Measurements from ENCODE around the gene CYB561D1. TPM values are rescaled to one million over a fixed set of nuclear protein-coding genes. Genes with fewer than 3 reads are reported as not detected.
A peak's percentile ranks its signal among the peaks of the same experiment; 100 is the strongest.
"Not testable (repeated sequence)": the region's sequence is repeated elsewhere in the genome, so short reads cannot be mapped to it uniquely, and the experiment has no call there.

CYB561D1 gene, protein sequence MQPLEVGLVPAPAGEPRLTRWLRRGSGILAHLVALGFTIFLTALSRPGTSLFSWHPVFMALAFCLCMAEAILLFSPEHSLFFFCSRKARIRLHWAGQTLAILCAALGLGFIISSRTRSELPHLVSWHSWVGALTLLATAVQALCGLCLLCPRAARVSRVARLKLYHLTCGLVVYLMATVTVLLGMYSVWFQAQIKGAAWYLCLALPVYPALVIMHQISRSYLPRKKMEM
- 11.3 and 13.1 TPM in 2 replicates for total RNA-seq

DNA sequence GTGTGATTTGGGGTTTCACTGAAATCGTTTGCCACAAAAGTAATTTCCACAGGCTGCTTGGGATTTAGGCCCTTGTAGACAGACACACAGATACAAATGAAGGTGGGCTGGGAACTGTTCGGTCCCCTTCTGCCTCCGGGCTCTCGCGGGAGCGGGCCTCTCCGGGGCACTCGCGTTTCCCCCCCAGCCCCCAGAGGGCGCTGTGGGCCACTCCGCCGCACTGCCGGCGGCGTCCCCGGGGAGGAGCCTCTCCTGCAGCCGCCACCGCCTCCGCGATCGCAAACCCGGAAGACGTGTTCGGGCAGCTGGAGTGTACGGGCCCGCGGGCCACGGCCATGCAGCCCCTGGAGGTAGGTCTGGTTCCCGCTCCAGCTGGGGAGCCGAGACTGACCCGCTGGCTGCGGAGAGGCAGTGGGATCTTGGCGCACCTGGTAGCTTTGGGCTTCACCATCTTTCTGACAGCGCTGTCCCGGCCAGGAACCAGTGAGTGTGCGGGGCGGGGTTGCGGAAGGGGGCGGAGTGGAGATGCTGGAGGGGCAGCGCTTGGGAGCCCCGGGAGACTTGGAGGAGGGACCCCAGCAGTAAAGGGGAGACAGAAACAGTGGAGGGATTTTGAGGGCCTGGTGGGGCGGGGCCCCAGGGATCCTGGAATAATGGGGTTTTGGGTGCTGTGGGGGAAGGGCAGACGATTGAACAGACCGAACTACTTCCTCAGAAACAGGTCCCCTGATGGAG is at the start of gene CYB561D1:
TSS of gene CYB561D1 (plus strand) at position 290 of the 735 bp plus-strand sequence. CDS start at position 336, 46 bp downstream.
- H3K4me1 Mint-ChIP-seq = peaks cover 36% of the 10 kb centered on the region
- peaks cover 28% of the 10 kb centered on the region for H3K36me3 Mint-ChIP-seq (ENCODE audit: low read depth)
- DNase-seq = peak; percentile 97
- H3K4me3 Mint-ChIP-seq = peak within 1 kb of the TSS; percentile 93
- H3K27ac Mint-ChIP-seq = peak within 1 kb of the TSS; percentile 70
- intact Hi-C loops (cut with micrococcal nuclease) = loop anchor here (1.0 to 5.0 kb wide), 3 partner anchors 11 to 128 kb away; partner anchors contain the start of gene ATXN7L2
- no peaks in the 10 kb centered on the region for H3K9me3 Mint-ChIP-seq
- no peaks in the 10 kb centered on the region for H3K27me3 Mint-ChIP-seq

DNA sequence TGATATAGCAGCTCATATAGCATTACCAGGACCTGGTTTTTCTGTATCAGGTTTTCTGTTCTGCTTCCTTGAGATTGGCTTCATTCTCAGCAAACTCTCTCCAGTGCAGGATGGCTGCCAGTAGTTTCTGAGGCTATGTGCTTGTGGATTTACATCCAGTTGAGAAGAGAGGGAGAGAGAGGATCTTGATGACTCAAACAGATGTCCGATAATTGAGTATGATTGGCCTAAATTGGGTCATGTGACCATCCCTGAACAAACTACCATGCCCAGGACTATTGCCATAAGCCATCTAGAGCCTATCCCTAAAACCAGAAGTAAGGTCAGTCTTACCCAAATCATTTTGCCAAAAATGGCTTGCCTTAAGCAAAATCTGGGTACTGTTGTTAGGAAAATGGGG is 49.5 kb upstream of the CYB561D1 start:
- intact Hi-C loops (cut with micrococcal nuclease) = no loop called here
- Mint-ChIP-seq H3K9me3 (no peaks in the 10 kb centered on the region), H3K27me3 (peaks cover 21% of the 10 kb centered on the region), H3K4me1 (peaks cover 2% of the 10 kb centered on the region), H3K4me3 (no peak overlapping the region), H3K36me3 (ENCODE audit: low read depth) (no peaks in the 10 kb centered on the region), H3K27ac (no peak overlapping the region)
- DNase-seq = no peak

GRCh38 chr1:109445949-109446695 is 47.8 kb upstream of the CYB561D1 start:
- DNase-seq; H3K4me3 Mint-ChIP-seq; H3K4me1 Mint-ChIP-seq; intact Hi-C loops (cut with micrococcal nuclease); H3K9me3 Mint-ChIP-seq; H3K36me3 Mint-ChIP-seq (ENCODE audit: low read depth); H3K27ac Mint-ChIP-seq: not testable (repeated sequence)
- H3K27me3 Mint-ChIP-seq = peaks cover 35% of the 10 kb centered on the region

DNA sequence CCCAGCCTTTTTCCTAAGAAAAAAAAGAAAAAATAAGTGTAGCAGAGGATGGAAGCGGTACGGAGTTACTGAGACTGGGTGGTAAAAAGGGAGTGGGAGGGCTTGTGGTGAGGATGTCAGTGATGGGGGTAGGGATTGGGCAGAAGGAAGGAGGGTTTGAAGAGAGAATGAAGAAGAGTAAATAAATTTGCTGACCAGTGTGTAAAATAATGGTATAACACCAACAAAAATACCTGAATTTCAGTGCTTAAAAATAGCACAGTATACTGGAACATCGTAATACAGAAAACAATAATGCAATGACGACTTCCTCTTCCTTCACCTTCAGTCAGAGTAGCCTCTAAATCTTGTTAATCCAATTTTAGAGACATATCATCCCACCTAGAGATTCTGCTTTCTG is 46.4 kb upstream of the CYB561D1 start:
- Mint-ChIP-seq H3K36me3 (ENCODE audit: low read depth) (no peaks in the 10 kb centered on the region), H3K4me1 (peaks cover 2% of the 10 kb centered on the region), H3K27me3 (peaks cover 39% of the 10 kb centered on the region), H3K27ac (no peak overlapping the region), H3K9me3 (peaks cover 3% of the 10 kb centered on the region), H3K4me3 (no peak overlapping the region)
- intact Hi-C loops (cut with micrococcal nuclease) = no loop called here
- no peak for DNase-seq

- H3K9me3 Mint-ChIP-seq = peaks cover 18% of the 10 kb centered on the region
- H3K27me3 Mint-ChIP-seq = peaks cover 48% of the 10 kb centered on the region
- no peak overlapping the region for H3K4me3 Mint-ChIP-seq
- H3K36me3 Mint-ChIP-seq (ENCODE audit: low read depth) = no peaks in the 10 kb centered on the region
- no peak for DNase-seq
- intact Hi-C loops (cut with micrococcal nuclease) = no loop called here
- no peaks in the 10 kb centered on the region for H3K4me1 Mint-ChIP-seq
- H3K27ac Mint-ChIP-seq = no peak overlapping the region
These were observed 39.3 kb upstream of the CYB561D1 start for GRCh38 chr1:109454497-109455133.

DNA sequence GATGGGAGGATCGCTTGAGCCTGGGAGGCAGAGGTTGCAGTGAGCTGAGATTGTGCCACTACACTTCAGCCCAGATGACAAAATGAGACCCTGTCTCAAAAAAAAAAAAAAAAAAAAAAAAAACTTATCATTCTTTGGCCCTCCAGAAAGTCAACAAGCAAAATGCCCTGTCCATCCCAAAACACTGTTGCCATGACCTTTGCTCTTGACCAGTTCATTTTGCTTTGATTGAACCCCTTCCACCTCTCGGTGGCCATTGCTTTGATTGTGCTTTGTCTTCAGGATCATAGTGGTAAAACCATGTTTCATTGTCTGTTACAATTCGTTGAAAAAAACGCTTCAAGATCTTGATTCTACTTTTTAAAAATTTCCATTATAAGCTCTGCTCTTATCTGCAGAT is 36.1 kb upstream of the CYB561D1 start:
- Mint-ChIP-seq H3K4me1 (no peaks in the 10 kb centered on the region), H3K9me3 (peaks cover 15% of the 10 kb centered on the region), H3K36me3 (ENCODE audit: low read depth) (no peaks in the 10 kb centered on the region), H3K27ac (no peak overlapping the region), H3K27me3 (peaks cover 53% of the 10 kb centered on the region), H3K4me3 (no peak overlapping the region)
- intact Hi-C loops (cut with micrococcal nuclease) = no loop called here
- DNase-seq = no peak

GRCh38 chr1:109466125-109466451 is 27.8 kb upstream of the CYB561D1 start:
- intact Hi-C loops (cut with micrococcal nuclease) = no loop called here
- Mint-ChIP-seq H3K27me3 (peaks cover 87% of the 10 kb centered on the region), H3K9me3 (no peaks in the 10 kb centered on the region), H3K4me1 (peaks cover 5% of the 10 kb centered on the region), H3K27ac (no peak overlapping the region), H3K36me3 (ENCODE audit: low read depth) (no peaks in the 10 kb centered on the region), H3K4me3 (peak overlapping the region; percentile 62)
- DNase-seq = no peak

DNA sequence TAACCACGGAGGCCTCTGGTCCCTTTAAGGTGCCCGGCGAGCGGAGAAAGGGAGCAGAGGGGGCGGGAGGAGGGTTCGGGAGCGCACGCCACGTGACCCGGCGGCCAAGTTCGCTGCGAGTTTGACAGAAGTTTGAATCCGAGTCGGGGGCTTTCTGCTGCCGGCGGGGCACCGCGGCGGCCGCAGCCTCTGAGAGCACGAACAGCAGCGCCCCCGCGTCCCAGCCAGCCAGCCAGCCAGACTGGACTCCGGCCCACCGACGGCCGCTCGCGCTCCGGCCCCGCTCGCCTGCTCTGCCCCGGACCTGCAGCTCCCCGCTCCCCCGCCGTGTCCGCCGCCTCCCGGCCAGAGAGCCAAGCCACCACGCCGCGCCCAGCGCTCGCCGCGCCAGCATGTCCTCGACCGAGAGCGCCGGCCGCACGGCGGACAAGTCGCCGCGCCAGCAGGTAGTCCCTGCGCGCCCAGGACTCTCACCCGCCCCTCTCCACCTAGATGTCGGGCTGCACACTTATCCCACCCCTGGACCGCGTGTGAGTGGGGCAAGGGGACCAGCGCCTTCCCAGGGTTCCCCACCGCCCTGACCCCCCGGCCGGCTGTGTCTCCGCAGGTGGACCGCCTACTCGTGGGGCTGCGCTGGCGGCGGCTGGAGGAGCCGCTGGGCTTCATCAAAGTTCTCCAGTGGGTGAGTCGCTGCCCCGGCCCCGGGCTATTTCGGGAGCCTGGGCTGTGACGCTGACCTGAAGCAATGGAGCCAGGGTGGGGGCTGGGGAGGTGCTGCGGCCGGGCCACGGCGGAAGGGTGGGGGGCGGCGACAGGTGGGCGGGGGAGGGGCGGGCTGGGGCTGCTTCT is 27.2 kb upstream of the CYB561D1 start, which contains the start of gene SYPL2:
TSS of gene SYPL2 (plus strand) at position 95 of the 849 bp plus-strand sequence. CDS start at position 393, 298 bp downstream.
- intact Hi-C loops (cut with micrococcal nuclease) = no loop called here
- peaks cover 5% of the 10 kb centered on the region for H3K4me1 Mint-ChIP-seq
- peak; percentile 75 for DNase-seq
- peaks cover 86% of the 10 kb centered on the region for H3K27me3 Mint-ChIP-seq
- no peak within 1 kb of the TSS for H3K27ac Mint-ChIP-seq
- H3K9me3 Mint-ChIP-seq = no peaks in the 10 kb centered on the region
- H3K4me3 Mint-ChIP-seq = peak within 1 kb of the TSS; percentile 62
- no peaks in the 10 kb centered on the region for H3K36me3 Mint-ChIP-seq (ENCODE audit: low read depth)

GRCh38 chr1:109467301-109467777 is 26.6 kb upstream of the CYB561D1 start:
- peaks cover 84% of the 10 kb centered on the region for H3K27me3 Mint-ChIP-seq
- no peaks in the 10 kb centered on the region for H3K36me3 Mint-ChIP-seq (ENCODE audit: low read depth)
- no peak overlapping the region for H3K27ac Mint-ChIP-seq
- H3K4me1 Mint-ChIP-seq = peaks cover 5% of the 10 kb centered on the region
- H3K4me3 Mint-ChIP-seq = peak overlapping the region; percentile 62
- intact Hi-C loops (cut with micrococcal nuclease) = no loop called here
- peak; percentile 56 for DNase-seq
- no peaks in the 10 kb centered on the region for H3K9me3 Mint-ChIP-seq

- H3K36me3 Mint-ChIP-seq (ENCODE audit: low read depth) = no peaks in the 10 kb centered on the region
- intact Hi-C loops (cut with micrococcal nuclease) = no loop called here
- peaks cover 5% of the 10 kb centered on the region for H3K4me1 Mint-ChIP-seq
- no peak overlapping the region for H3K27ac Mint-ChIP-seq
- H3K27me3 Mint-ChIP-seq = peaks cover 80% of the 10 kb centered on the region
- no peak for DNase-seq
- no peak overlapping the region for H3K4me3 Mint-ChIP-seq
- no peaks in the 10 kb centered on the region for H3K9me3 Mint-ChIP-seq
These were observed 25.8 kb upstream of the CYB561D1 start for GRCh38 chr1:109468061-109468460.

DNA sequence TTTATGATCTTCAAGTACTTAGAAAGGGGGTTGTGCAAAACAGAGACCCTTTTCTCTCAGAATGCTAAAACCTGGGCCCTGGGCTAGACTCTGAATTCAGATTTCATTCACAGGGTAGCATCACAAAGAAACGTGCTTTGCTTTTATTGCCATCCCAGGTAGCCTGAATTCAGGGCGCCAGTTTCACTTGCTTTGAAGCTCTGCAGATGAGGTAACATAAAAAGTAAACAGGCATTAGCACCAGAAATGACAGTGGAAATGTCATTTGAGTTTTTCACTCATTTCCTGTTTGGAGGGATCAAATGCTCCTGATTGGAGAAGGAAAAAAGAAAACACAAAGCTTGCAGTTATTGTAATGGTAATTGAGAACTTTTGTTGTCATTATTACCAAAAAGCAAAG is 25.0 kb upstream of the CYB561D1 start:
- Mint-ChIP-seq H3K4me3 (no peak overlapping the region), H3K36me3 (ENCODE audit: low read depth) (no peaks in the 10 kb centered on the region), H3K27me3 (peaks cover 76% of the 10 kb centered on the region), H3K27ac (no peak overlapping the region), H3K9me3 (no peaks in the 10 kb centered on the region), H3K4me1 (peaks cover 5% of the 10 kb centered on the region)
- DNase-seq = peak; percentile 57
- intact Hi-C loops (cut with micrococcal nuclease) = no loop called here

DNA sequence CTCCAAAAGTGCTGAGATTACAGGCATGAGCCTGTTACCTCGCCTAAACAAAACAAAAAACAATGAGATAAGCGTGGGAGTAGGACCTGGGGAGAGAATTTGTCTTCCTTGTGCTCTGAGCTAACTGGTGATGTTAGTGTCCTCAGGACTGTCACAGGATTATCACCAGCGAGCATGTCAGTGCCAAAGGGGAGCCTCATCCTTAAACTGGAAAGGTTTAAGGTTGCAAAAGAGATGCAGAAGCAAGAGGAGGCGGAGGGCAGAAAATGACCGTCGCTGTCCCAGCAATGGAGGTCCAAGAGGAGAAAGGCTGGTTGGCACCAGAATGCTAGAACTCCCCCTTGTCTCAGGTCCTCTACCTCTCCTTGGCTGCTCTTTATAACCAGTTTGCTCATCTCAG is 23.6 kb upstream of the CYB561D1 start:
- Mint-ChIP-seq H3K27ac (no peak overlapping the region), H3K9me3 (no peaks in the 10 kb centered on the region), H3K4me1 (peaks cover 5% of the 10 kb centered on the region), H3K4me3 (no peak overlapping the region), H3K36me3 (ENCODE audit: low read depth) (no peaks in the 10 kb centered on the region), H3K27me3 (peaks cover 67% of the 10 kb centered on the region)
- intact Hi-C loops (cut with micrococcal nuclease) = no loop called here
- DNase-seq = no peak

DNA sequence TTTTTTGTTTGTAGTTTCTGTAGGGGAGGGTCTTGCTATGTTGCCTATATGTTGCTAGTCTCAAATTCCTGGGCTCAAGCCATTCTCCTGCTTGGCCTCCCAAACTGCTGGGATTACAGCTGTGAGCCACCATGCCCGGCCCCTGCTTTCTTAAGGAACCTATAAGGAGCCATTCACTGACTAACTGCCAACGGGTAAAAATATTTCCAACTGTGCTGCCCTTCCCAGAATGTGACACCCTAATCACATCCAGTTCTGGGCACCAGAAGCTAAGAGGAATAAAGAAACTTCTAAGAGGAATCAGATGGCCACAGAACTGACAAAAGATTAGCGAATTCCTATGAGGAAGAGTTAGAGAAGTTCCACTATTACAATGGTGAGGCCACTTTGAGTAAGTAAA is 21.1 kb upstream of the CYB561D1 start:
- no peak for DNase-seq
- Mint-ChIP-seq H3K4me3 (no peak overlapping the region), H3K4me1 (peaks cover 2% of the 10 kb centered on the region), H3K9me3 (no peaks in the 10 kb centered on the region), H3K27ac (no peak overlapping the region), H3K27me3 (peaks cover 57% of the 10 kb centered on the region), H3K36me3 (ENCODE audit: low read depth) (no peaks in the 10 kb centered on the region)
- intact Hi-C loops (cut with micrococcal nuclease) = no loop called here
